Stimulated activated CD8-positive, alpha-beta memory T cell treated with anti-CD3 and anti-CD28 coated beads, Interleukin-7, amount 100 ng/mL, for 24 hours (primary cell): Measurements from ENCODE around the gene SNRPD2.
A peak's percentile ranks its signal among the peaks of the same experiment; 100 is the strongest.
"Not testable (repeated sequence)": the region's sequence is repeated elsewhere in the genome, so short reads cannot be mapped to it uniquely, and the experiment has no call there.

Source experiments
- DNase-seq: peaks from one replicate; pipeline ENCODE4 v3.0.0-alpha.2; 2020; ENCODE audit warnings: low read depth

Gene SNRPD2

GRCh38 chr19:45701676-45702075 is 9.9 kb upstream of the SNRPD2 start:
- no peak for DNase-seq

- DNase-seq, result peak; percentile 70
Observed at GRCh38 chr19:45693106-45693788, 1.5 kb upstream of the SNRPD2 start.

GRCh38 chr19:45692187-45693105 is 693 bp upstream of the SNRPD2 start, which contains the start of gene QPCTL:
Gene QPCTL (plus strand): TSS chr19:45692666. CDS start chr19:45692704, 38 bp downstream.
- peak; percentile 92 for DNase-seq

- no peak for DNase-seq
Observed at GRCh38 chr19:45687599-45687998, 4.2 kb downstream of the SNRPD2 start.

- DNase-seq, result not testable (repeated sequence)
Observed at GRCh38 chr19:45685045-45685444, 6.7 kb downstream of the SNRPD2 start.

- no peak for DNase-seq
Observed at GRCh38 chr19:45682908-45683307, 8.8 kb downstream of the SNRPD2 start.

GRCh38 chr19:45682117-45682516 is 9.6 kb downstream of the SNRPD2 start:
- DNase-seq, result no peak

- peak; percentile 68 for DNase-seq
Observed at GRCh38 chr19:45681391-45682015, 10.2 kb downstream of the SNRPD2 start.

GRCh38 chr19:45677351-45678230 is 14.2 kb downstream of the SNRPD2 start:
- DNase-seq, result peak; percentile 68

GRCh38 chr19:45676851-45677263 is 14.9 kb downstream of the SNRPD2 start:
- DNase-seq, result no peak

- DNase-seq, result no peak
Observed at GRCh38 chr19:45674946-45675345, 16.8 kb downstream of the SNRPD2 start.

- DNase-seq, result peak; percentile 25
Observed at GRCh38 chr19:45670670-45671453, 20.9 kb downstream of the SNRPD2 start.

GRCh38 chr19:45668342-45668871 is 23.3 kb downstream of the SNRPD2 start:
- DNase-seq, result no peak

GRCh38 chr19:45667620-45668341 is 24.0 kb downstream of the SNRPD2 start, which contains the start of gene GIPR:
Gene GIPR (plus strand): TSS chr19:45668221. CDS start chr19:45669521, 1,300 bp downstream.
- DNase-seq, result no peak

- DNase-seq, result no peak
Observed at GRCh38 chr19:45664575-45664974, 27.2 kb downstream of the SNRPD2 start.

GRCh38 chr19:45663800-45664199 is 28.0 kb downstream of the SNRPD2 start:
- no peak for DNase-seq

- no peak for DNase-seq
Observed at GRCh38 chr19:45660636-45661035, 31.1 kb downstream of the SNRPD2 start.

GRCh38 chr19:45659096-45659729 is 32.5 kb downstream of the SNRPD2 start:
- no peak for DNase-seq

- no peak for DNase-seq
Observed at GRCh38 chr19:45657520-45658167, 34.1 kb downstream of the SNRPD2 start.
